AG09309 (cell line): ENCODE results near the gene NOTO.
A peak's percentile ranks its signal among the peaks of the same experiment; 100 is the strongest.
"Not testable (repeated sequence)": the region's sequence is repeated elsewhere in the genome, so short reads cannot be mapped to it uniquely, and the experiment has no call there.

Experiments
- DNase-seq: peaks from one replicate; pipeline ENCODE4 v3.0.0-alpha.2; 2010; ENCODE audit warnings: low read depth
- H3K4me3 ChIP-seq: 2 replicates; pipeline ENCODE4 v1.5.1; 2011; ENCODE audit warnings: mild to moderate bottlenecking, low read depth, low read length, moderate library complexity; ENCODE audit not compliant: control insufficient read depth
- TF ChIP-seq, protein P1 (sequence below): IDR thresholded peaks from 2 replicates; pipeline ENCODE4 v1.5.1; 2011; ENCODE audit warnings: mild to moderate bottlenecking, low read depth, low read length, inconsistent platforms; ENCODE audit not compliant: insufficient read depth, control insufficient read depth; ENCODE audit errors: missing control alignments

NOTO gene

DNA sequence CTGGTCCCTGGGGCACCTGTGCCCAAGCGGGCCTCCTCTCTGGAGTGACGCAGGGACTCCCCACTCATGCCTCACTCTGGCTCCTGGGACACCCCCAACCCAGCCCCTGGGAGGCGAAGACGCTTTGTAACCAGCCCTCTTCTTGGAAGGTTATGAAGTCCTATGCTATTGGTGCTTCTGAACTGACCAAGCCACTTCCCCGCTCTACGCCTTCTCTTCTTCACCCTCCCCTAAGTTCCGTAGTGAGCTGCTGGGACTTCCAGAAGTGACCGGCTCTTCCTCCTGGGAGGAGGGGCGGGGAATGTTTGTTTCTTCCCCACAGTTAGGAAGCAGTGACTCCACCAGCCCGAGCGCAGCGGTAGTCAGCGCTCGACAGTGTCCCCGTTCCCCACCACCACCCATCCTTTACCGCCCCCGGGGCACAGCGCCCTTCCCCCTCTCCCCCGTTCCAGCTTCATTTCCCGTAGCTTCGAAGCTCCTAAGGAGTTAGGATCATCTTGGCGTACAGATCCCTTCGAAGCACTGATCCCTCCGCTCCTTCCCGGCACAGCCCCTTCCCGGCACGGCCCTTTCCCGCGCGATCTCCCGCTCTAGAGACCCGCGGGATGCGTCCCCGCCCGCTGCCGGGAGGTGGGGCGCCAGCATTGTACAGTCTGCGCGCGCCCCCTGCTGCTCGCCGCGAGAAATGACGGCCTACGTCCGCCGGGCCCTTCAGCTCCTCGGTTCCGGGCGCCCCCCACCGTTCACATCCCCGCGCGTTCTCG, 25.3 kb upstream of the NOTO start:
- peak overlapping the region; percentile 76 for H3K4me3 ChIP-seq
- DNase-seq, result peak; percentile 24
- TF ChIP-seq, protein P1, sequence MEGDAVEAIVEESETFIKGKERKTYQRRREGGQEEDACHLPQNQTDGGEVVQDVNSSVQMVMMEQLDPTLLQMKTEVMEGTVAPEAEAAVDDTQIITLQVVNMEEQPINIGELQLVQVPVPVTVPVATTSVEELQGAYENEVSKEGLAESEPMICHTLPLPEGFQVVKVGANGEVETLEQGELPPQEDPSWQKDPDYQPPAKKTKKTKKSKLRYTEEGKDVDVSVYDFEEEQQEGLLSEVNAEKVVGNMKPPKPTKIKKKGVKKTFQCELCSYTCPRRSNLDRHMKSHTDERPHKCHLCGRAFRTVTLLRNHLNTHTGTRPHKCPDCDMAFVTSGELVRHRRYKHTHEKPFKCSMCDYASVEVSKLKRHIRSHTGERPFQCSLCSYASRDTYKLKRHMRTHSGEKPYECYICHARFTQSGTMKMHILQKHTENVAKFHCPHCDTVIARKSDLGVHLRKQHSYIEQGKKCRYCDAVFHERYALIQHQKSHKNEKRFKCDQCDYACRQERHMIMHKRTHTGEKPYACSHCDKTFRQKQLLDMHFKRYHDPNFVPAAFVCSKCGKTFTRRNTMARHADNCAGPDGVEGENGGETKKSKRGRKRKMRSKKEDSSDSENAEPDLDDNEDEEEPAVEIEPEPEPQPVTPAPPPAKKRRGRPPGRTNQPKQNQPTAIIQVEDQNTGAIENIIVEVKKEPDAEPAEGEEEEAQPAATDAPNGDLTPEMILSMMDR, result peak; percentile 96

DNA sequence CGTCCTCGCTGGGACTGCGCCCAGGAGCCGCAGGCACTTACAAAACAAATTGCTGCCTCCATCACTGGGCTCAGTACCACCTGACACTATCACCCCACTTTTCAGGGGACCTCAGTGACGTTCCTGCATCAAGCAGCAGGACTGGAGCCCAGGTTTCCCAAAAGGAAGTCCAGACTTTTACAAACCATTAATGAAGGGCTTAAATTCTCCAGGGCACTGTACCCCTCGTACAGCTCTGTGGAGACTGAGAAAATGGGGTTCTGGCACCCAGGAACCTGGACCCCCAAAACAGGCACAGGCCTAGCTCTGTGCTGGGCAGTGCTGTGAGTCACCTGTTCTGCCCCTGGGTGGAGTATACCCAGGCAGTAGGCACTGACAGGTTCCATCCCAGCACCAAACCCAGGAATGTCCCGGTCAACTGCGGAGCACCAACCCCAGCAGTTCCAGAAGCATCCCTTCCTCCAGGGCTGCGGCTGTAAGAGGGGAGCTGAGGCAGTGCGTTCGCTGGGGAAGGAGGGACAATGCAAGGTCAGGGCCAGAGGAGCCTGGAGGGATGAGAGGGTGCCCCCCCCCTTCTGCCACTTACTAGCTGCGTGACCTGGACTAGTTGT, 24.6 kb upstream of the NOTO start:
- no peak for DNase-seq
- TF ChIP-seq, protein P1, result no peak
- H3K4me3 ChIP-seq, result no peak overlapping the region

DNA sequence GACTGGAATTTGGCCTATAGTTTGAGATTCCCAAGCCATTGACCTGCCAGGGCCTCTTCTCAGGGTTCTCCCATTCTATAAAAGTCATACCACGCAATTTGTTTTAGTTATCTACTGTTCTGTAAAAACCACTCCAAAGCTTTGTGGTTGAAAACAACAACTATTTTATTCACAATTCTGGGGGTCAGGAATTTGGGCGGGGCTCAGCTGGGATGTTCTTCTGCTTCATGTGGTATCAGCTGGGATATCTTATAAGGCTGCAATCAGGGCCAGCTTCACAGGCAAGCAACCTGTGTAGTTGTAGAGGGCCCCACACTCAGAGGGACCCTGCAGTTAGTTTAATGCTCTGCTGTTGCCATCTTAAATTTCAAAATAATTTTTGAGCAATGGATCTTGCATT, 16.4 kb upstream of the NOTO start:
- TF ChIP-seq, protein P1, result no peak
- no peak for DNase-seq
- H3K4me3 ChIP-seq, result no peak overlapping the region

DNA sequence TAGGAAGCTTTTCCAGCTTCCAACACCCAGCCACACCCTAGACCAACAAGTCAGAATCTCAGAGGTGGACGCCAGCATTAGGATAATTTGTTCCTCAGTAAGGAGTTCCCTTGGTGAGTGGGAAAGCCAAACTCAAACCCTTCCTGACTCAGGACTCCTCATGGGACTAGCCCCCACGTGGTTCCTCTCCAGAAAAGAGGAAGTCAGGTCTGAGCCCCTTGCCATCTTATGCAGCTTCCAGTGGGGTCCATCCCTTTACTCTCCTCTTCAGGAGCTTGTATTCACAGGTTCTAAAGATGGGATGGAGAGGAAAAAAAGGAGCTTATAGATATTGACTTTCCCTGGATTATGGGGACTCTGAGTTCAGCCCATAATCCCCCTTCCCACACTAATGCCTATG, 14.8 kb upstream of the NOTO start:
- TF ChIP-seq, protein P1, result no peak
- H3K4me3 ChIP-seq, result no peak overlapping the region
- DNase-seq, result no peak

DNA sequence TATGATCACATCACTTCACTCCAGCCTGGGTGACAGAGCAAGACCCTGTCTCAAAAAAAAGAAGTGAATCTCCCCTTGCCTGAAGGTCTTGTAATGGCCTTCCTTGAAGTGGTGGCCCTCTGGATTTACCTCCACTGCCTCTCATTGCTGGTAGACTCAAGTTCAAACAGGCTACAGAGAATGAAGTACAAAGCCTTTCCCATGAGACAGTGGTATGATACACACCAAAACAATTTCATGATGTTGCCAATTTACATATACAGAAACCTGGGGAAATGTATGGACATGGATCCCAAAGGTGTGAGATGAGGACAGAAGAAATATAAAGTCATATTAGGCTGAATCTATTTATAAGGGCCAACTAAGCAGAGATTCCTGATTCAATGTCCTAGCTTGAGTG, 4.8 kb upstream of the NOTO start:
- TF ChIP-seq, protein P1, result no peak
- H3K4me3 ChIP-seq, result no peak overlapping the region
- no peak for DNase-seq

DNA sequence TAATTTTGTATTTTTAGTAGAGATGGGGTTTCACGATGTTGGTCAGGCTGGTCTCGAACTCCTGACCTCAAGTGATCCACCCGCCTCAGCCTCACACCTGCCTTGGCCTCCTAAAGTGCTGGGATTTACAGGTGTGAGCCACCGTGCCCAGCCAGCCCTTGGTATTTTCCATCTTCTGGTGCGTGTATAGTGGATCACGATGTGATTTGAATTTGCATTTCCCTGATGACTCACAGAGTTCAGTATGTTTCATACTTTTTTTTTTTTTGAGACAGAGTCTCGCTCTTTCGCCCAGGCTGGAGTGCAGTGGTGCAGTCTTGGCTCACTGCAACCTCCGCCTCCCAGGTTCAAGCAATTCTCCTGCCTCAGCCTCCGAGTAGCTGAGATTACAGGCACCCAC, 2.1 kb upstream of the NOTO start:
- H3K4me3 ChIP-seq, DNase-seq: not testable (repeated sequence)

DNA sequence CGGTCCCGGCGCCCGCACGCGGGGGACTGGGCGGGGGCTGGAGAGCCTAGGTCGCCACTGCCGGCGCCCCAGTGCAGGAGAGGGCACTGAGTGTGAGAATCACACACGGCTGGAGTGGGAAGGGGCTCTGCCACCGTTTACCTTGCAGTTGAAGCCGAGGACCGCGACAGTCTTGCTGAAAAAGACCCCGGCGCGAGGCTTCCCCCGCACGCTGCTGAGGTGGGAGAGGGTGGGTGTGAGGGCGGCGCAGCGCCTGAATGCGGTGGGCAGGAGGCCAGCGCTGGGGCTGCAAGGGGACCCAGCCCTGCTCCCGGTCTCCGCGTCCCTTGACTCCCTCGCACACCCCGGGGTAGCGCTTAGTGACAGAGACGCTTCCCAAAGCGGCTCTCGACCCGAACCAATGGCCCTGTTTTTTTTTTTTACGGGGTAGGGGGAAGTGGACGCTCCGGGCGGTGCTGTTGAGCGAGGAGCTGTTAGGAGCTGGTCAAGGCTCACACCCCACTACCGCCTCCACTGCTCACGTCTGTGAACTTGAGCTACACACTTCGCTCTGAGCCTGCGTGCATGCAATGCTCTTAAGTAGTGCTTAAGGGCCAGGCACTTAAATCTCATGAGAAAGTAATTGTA, 794 bp downstream of the NOTO start:
- DNase-seq, result no peak
- no peak overlapping the region for H3K4me3 ChIP-seq

More for the DNA sequence above, 794 bp downstream of the NOTO start:
- TF ChIP-seq, protein P1, result no peak
